Eye (tissue), 1 donor: Measurements from ENCODE around the gene ZCCHC18.
"Not testable (repeated sequence)": the region's sequence is repeated elsewhere in the genome, so short reads cannot be mapped to it uniquely, and the experiment has no call there.

Experiments used
- DNase-seq: peaks from one replicate; pipeline ENCODE4 v3.0.0-alpha.2; 2015

Gene ZCCHC18

GRCh38 chrX:104112326-104112951 is at the start of gene ZCCHC18:
TSS of gene ZCCHC18 (plus strand) at chrX:104112523. CDS start at chrX:104114112, 1,589 bp downstream.
- DNase-seq = peak; percentile 90

- not testable (repeated sequence) for DNase-seq
Measured at GRCh38 chrX:104062636-104063035, 49.7 kb upstream of the ZCCHC18 start.

- not testable (repeated sequence) for DNase-seq
Measured at GRCh38 chrX:104075778-104076445, 36.4 kb upstream of the ZCCHC18 start, which contains the start of gene TMSB15C. TSS of gene TMSB15C (minus strand) at chrX:104076236.

- not testable (repeated sequence) for DNase-seq
Measured at GRCh38 chrX:104077854-104078253, 34.5 kb upstream of the ZCCHC18 start.

- DNase-seq = no peak
Measured at GRCh38 chrX:104084063-104084462, 28.3 kb upstream of the ZCCHC18 start.

GRCh38 chrX:104084534-104085277 is 27.6 kb upstream of the ZCCHC18 start:
- no peak for DNase-seq

GRCh38 chrX:104085477-104085876 is 26.8 kb upstream of the ZCCHC18 start:
- no peak for DNase-seq

GRCh38 chrX:104085919-104086318 is 26.4 kb upstream of the ZCCHC18 start:
- no peak for DNase-seq

GRCh38 chrX:104098151-104098808 is 14.0 kb upstream of the ZCCHC18 start:
- peak; percentile 72 for DNase-seq

GRCh38 chrX:104098919-104099318 is 13.4 kb upstream of the ZCCHC18 start:
- no peak for DNase-seq

GRCh38 chrX:104104676-104105075 is 7.6 kb upstream of the ZCCHC18 start:
- DNase-seq = no peak

GRCh38 chrX:104105330-104106262 is 6.7 kb upstream of the ZCCHC18 start:
- DNase-seq = no peak

GRCh38 chrX:104108955-104109354 is 3.4 kb upstream of the ZCCHC18 start:
- no peak for DNase-seq

- not testable (repeated sequence) for DNase-seq
Measured at GRCh38 chrX:104110491-104111240, 1.7 kb upstream of the ZCCHC18 start.

- peak; percentile 86 for DNase-seq
Measured at GRCh38 chrX:104113222-104113965, 1.1 kb downstream of the ZCCHC18 start.

- no peak for DNase-seq
Measured at GRCh38 chrX:104117759-104118158, 5.4 kb downstream of the ZCCHC18 start.

GRCh38 chrX:104118765-104119164 is 6.4 kb downstream of the ZCCHC18 start:
- peak; percentile 32 for DNase-seq

GRCh38 chrX:104122829-104123228 is 10.5 kb downstream of the ZCCHC18 start:
- no peak for DNase-seq

GRCh38 chrX:104126856-104127255 is 14.5 kb downstream of the ZCCHC18 start:
- no peak for DNase-seq

- DNase-seq = no peak
Measured at GRCh38 chrX:104130808-104131207, 18.5 kb downstream of the ZCCHC18 start.
